Stimulated activated CD8-positive, alpha-beta memory T cell treated with anti-CD3 and anti-CD28 coated beads, Interleukin-7, amount 100 ng/mL, for 1 hour (primary cell): ENCODE results near the gene ZNF354C.
"Not testable (repeated sequence)": the region's sequence is repeated elsewhere in the genome, so short reads cannot be mapped to it uniquely, and the experiment has no call there.

Source experiments
- DNase-seq, 2 donors: peaks; one replicate each; pipeline ENCODE4 v3.0.0-alpha.2; 2020; ENCODE audit warnings: low read depth in 2 of 2

Gene ZNF354C

DNA sequence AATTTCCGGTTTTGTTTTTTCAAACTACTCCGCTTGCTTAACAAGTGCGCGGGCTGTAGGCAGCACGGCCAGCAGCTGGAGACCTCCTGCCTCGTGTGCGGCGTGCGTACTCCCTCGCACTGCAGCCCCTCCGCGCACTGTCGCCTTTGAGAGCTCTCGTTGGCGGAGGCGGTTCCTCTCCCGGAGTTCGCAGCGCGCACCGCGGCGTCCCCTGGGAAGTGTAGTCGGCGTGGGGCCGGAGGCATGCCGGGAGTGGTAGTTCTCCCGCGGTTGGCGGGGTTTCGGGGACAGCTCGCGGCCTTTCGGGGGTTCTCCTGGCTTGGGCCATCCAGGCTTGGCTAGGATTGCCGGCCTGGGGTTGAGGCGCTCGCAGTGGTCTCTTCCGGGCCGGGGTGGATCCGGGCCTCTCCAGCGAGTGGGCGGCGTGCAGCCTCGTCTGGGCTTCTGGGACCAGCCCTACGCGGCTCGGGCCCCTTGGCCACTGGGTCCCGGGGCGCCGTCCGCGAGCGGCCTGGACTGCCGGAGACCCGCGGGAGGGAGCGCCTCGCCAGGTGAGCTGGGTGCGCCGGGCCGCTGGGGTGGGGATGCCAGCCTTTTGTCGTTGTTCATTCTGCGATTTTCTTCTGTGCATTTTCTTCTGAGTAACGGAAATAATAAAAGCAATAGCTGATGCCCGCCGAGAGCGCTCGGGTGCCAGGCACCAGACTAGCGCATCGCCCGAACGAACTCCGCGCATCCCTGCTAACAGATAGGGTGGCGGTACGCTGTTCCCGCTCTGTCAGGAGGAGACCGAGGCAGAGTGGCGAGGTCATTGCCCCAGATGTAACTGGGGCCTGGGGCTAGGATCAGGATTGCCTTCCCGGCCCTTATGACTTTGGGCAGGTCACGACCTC lies at the start of gene ZNF354C:
TSS of gene ZNF354C (plus strand) at position 258 of the 893 bp plus-strand sequence. CDS start 1,696 bp downstream, outside the sequence.
- DNase-seq: peak; percentile 70 to 73

DNA sequence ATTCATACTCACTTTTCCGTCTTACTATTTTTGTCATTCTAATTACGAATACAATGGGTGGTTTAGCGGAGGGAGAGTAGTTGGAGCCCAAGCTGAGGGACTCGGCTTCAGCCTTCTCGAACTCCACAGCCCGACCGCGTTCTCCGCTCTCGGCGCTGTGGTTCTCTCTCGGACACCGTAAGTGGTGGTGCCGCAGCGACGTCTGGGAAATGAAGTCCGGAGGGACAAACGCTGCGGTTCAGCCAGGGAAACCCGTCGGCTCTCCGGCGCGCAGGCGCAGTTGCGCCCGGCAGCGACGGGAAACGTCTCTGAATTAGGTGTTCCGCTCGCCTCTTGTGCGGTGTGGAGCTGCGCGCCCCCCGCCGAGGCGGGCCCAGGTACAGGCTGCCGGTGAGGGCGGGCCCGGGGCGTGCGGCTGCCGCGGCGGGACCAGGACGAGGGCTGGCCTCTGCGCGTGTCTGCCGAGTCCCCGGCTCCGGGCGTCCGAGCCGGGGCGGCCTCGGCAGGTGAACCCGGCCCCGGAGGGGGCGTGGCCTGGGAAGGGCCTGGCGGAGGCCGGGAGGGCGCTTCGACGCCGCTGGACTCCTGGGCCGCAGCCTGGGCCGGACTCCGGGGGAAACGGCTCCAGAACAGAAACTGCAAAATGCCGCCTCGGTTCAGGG lies 36.5 kb upstream of the ZNF354C start, which contains the start of gene ZNF879:
TSS of gene ZNF879 (plus strand) at position 277 of the 662 bp plus-strand sequence. CDS start 1,201 bp downstream, outside the sequence.
- DNase-seq: peak; percentile 81 to 89

- no peak for DNase-seq
Measured at GRCh38 chr5:179033004-179033580, 27.1 kb upstream of the ZNF354C start.

DNA sequence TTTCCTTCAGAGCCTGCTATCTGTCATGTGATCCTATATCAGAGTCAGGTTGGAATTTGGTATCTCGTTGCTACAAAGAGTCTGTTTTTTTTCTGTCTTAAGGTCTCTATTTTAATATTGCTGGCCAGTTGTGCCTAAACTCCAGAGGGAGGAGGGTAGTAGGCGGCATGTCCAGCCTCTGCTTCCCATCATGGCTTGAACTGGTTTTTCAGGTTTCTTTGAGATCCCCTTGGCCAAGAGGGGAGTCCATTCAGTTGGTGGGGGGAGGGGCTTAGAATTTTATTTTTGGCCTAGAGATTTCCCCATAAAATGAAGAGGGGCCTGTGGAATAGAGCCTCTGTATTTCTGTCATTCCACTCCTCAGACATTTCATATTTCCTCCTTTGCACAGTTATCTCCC lies 15.4 kb upstream of the ZNF354C start:
- DNase-seq: no peak

GRCh38 chr5:179051784-179052183 lies 8.4 kb upstream of the ZNF354C start:
- no peak for DNase-seq

DNA sequence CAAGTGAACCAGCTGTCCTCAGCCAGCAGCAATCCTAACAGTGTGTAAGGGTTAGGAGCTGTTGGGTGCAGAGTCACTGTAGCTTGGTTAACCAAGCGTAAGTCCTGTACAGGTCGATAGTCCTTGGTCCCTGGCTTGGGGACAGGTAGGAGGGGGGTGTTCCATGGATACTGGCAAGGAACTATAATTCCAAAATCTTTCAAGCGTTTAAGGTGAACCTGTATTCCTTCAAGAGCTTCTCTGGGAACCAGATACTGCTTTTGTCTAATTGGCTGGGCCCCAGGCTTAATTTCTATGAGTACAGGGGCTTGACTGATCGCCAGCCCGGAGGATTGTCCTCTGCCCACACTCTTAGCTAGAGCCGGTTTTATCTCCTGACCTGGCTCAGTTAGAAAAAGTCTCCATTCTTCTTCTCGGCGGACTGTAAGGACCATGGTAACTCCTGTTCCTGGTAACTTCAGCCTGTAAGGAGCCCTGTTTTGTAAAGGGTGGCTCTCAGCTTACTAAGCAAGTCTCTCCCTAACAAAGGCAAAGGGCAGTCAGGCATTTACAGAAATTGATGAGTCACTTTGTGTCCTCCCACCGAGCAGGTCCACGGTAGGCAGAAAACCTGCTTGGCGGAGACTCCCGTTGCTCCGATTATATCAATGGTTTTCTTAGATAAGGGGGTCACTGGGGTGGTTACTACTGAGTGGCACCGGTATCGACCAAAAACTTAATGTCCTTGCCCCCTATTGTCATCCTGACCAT lies 6.0 kb upstream of the ZNF354C start:
- DNase-seq: no peak

DNA sequence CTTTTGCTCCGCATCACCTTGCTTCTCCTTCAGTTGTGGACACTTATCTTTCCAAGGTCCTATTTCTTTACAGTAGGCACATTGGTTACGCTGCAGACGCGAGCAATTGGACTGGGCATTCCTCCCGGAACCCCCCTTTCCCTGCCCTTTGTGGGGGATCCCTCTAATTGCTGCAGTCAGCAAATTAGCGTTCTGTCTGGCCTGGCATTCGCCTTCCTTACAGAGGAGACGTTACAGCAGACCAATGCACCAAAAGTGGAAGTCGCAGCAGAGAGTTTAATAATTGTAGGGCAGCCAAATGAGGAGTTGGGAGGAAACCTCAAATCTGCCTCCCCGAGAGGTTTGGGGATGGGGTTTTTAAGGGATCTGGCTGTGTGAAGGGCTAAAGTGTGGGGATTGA lies 5.3 kb upstream of the ZNF354C start:
- DNase-seq: no peak

DNA sequence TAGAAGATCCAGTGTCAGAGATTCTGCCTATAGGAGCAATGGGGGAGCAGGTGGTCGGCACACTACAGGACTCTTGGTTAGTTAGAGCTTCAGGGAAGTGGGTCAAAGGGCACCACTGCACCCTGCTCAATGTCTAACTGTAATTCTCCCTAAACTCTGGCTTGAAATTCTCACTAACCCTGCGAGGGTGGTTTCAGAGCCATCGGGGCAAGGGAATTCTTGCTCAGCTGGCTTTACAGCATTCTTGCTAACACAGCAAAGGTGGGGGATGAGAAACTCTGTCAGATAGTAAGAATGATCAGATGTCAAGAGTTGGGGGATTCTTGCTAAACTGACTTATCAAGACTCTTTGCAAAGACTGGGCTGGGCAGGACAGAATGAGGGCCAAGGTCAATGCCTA lies 4.7 kb upstream of the ZNF354C start:
- no peak for DNase-seq

- DNase-seq: no peak
Measured at GRCh38 chr5:179055841-179056240, 4.3 kb upstream of the ZNF354C start.

- no peak for DNase-seq
Measured at GRCh38 chr5:179061025-179061424, 852 bp downstream of the ZNF354C start.

DNA sequence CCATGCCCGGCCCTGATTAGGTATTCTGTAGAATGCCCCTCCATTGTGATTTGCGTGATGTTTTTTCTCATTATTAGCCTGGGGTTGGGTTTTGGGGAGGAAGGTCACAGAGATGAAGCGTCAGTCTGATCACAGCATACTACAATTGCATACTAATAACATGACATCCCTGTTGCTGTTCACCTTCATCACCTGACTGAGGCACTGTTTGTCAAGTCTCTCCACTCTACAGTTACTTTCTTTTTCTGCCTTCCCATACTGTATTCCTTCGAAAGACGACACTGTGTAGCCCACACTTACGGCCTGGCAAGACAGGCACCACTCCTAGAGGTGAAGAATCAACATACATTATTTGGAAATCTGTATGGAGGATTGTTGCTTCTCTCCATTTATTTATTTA lies 5.5 kb downstream of the ZNF354C start:
- DNase-seq: no peak

- DNase-seq: no peak
Measured at GRCh38 chr5:179079165-179079987, 19.2 kb downstream of the ZNF354C start.

- DNase-seq: no peak
Measured at GRCh38 chr5:179080724-179081123, 20.6 kb downstream of the ZNF354C start.

GRCh38 chr5:179089502-179089901 lies 29.3 kb downstream of the ZNF354C start:
- DNase-seq: no peak

- DNase-seq: not testable (repeated sequence)
Measured at GRCh38 chr5:179101282-179101681, 41.1 kb downstream of the ZNF354C start.

DNA sequence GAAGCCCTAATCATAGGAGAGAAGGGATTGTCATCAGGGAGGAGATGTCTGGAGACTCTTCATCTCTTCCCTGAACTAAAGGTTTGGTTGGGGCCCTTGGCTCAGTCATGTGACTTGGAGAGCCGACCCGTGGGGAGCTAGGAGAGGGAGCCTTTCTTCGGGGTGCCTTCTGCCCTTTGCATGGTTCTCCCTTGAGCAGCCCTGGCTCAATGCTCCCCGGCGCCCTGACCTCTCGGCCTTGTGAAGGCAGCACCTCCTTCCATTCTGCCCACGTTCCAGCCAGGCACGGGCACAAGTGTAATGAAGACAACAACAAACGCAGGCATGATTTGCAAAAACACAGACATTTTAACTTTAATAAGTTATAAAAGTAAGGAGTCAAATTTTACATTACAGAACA lies 50.4 kb downstream of the ZNF354C start:
- DNase-seq: no peak

GRCh38 chr5:179111267-179112207 lies 51.4 kb downstream of the ZNF354C start:
- no peak for DNase-seq

GRCh38 chr5:179112469-179113142 lies 52.4 kb downstream of the ZNF354C start:
- no peak for DNase-seq

GRCh38 chr5:179113143-179113530 lies 53.0 kb downstream of the ZNF354C start:
- no peak for DNase-seq
